ENCODE results near the gene SECISBP2L. TPM values are rescaled to one million over a fixed set of nuclear protein-coding genes. Genes with fewer than 3 reads are reported as not detected.

The SECISBP2L gene
- total RNA-seq, 1 donor from 2014 or later = 20.4 TPM

DNA sequence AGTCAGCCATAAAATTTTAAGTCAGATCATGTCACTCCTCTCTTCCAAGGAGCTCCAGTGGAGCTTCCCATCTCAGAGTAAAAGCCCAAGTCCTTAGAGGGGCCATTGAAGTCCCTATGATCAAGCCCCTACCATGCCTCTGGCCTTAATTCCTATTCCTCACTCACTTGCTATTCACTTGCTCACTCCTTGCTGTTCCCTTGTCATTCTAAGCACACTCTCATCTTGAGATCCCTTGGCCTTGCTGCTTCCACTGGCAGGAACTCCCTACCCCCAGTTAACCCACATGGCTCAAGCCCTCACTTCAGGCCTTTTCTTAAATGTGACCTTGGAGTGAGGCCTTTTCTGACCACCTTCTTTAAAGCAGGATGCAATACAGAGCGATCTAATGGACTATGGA, 12.3 kb upstream of the SECISBP2L start:
- H3K36me3 ChIP-seq (ENCODE audit: control insufficient read depth in 3 of 3, insufficient read depth in 3 of 3, low read length in 3 of 3) = no peaks in the 10 kb centered on the region
- no peak overlapping the region for H3K27ac ChIP-seq (ENCODE audit: low read depth, low read length)
- no peaks in the 10 kb centered on the region for H3K4me1 ChIP-seq (ENCODE audit: control insufficient read depth in 3 of 3, insufficient read depth in 3 of 3, low read length in 3 of 3)
- no peaks in the 10 kb centered on the region for H3K27me3 ChIP-seq (ENCODE audit: control insufficient read depth in 3 of 3, insufficient read depth in 3 of 3, low read length in 3 of 3)
- no peaks in the 10 kb centered on the region for H3K9me3 ChIP-seq (ENCODE audit: control insufficient read depth in 3 of 3, low read length in 3 of 3)
- no peak overlapping the region for H3K4me3 ChIP-seq (ENCODE audit: low read length in 3 of 3)
- H3K9ac ChIP-seq (ENCODE audit: low read depth in 1 of 3, low read length in 3 of 3) = no peak overlapping the region

DNA sequence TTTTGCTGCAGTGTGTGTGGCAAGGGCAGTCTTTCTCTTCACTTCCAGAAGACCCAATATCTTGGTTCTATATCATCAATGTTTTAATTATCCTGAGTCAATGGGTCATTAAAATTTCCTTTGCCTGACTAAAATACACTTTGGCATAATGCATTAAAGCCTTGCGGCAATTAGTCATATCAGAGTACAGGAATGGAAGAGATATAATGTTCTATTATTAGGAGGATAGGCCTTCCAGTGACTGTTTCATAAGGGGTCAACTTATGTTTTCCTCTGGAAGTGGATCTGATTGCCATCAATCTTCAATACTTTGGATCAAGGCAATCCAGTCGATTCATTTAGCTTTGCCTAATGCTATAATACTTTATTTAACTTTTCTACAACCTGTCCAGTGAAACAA, 9.4 kb upstream of the SECISBP2L start:
- no peaks in the 10 kb centered on the region for H3K9me3 ChIP-seq (ENCODE audit: control insufficient read depth in 3 of 3, low read length in 3 of 3)
- no peak overlapping the region for H3K27ac ChIP-seq (ENCODE audit: low read depth, low read length)
- H3K9ac ChIP-seq (ENCODE audit: low read depth in 1 of 3, low read length in 3 of 3) = no peak overlapping the region
- H3K4me3 ChIP-seq (ENCODE audit: low read length in 3 of 3) = no peak overlapping the region
- no peaks in the 10 kb centered on the region for H3K36me3 ChIP-seq (ENCODE audit: control insufficient read depth in 3 of 3, insufficient read depth in 3 of 3, low read length in 3 of 3)
- no peaks in the 10 kb centered on the region for H3K27me3 ChIP-seq (ENCODE audit: control insufficient read depth in 3 of 3, insufficient read depth in 3 of 3, low read length in 3 of 3)
- no peaks in the 10 kb centered on the region for H3K4me1 ChIP-seq (ENCODE audit: control insufficient read depth in 3 of 3, insufficient read depth in 3 of 3, low read length in 3 of 3)

DNA sequence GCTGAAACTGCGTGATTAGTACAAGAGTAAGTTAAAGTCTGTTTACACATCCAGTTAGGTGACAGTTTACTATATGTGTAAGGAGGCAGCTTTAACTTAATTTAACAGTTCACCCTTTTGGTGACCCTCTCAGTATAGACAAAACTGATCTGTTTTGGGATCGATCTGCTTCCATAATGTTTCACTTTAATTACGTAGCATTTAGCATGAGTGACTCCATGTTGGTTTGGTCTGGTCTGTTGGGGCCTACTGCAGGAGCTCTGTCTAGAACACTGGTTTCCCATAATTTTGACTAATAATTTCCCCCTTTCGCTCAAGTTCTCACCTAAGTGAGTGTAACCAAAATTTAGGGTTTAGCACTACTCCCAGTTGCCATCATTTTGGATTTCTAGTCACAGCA, 6.4 kb upstream of the SECISBP2L start:
- Histone ChIP-seq H3K4me1 (ENCODE audit: control insufficient read depth in 3 of 3, insufficient read depth in 3 of 3, low read length in 3 of 3) (no peaks in the 10 kb centered on the region), H3K9me3 (ENCODE audit: control insufficient read depth in 3 of 3, low read length in 3 of 3) (no peaks in the 10 kb centered on the region), H3K4me3 (ENCODE audit: low read length in 3 of 3) (no peak overlapping the region), H3K36me3 (ENCODE audit: control insufficient read depth in 3 of 3, insufficient read depth in 3 of 3, low read length in 3 of 3) (no peaks in the 10 kb centered on the region), H3K9ac (ENCODE audit: low read depth in 1 of 3, low read length in 3 of 3) (no peak overlapping the region), H3K27ac (ENCODE audit: low read depth, low read length) (no peak overlapping the region), H3K27me3 (ENCODE audit: control insufficient read depth in 3 of 3, insufficient read depth in 3 of 3, low read length in 3 of 3) (no peaks in the 10 kb centered on the region)

GRCh38 chr15:49047456-49047855, 1.2 kb upstream of the SECISBP2L start:
- no peaks in the 10 kb centered on the region for H3K9me3 ChIP-seq (ENCODE audit: control insufficient read depth in 3 of 3, low read length in 3 of 3)
- no peak overlapping the region for H3K27ac ChIP-seq (ENCODE audit: low read depth, low read length)
- no peaks in the 10 kb centered on the region for H3K27me3 ChIP-seq (ENCODE audit: control insufficient read depth in 3 of 3, insufficient read depth in 3 of 3, low read length in 3 of 3)
- H3K4me3 ChIP-seq (ENCODE audit: low read length in 3 of 3) = no peak overlapping the region
- no peak overlapping the region for H3K9ac ChIP-seq (ENCODE audit: low read depth in 1 of 3, low read length in 3 of 3)
- peaks cover 0 to under 1% (median 0%) of the 10 kb centered on the region in 3 donors for H3K36me3 ChIP-seq (ENCODE audit: control insufficient read depth in 3 of 3, insufficient read depth in 3 of 3, low read length in 3 of 3)
- peaks cover 8 to 16% (median 15%) of the 10 kb centered on the region in 3 donors for H3K4me1 ChIP-seq (ENCODE audit: control insufficient read depth in 3 of 3, insufficient read depth in 3 of 3, low read length in 3 of 3)

DNA sequence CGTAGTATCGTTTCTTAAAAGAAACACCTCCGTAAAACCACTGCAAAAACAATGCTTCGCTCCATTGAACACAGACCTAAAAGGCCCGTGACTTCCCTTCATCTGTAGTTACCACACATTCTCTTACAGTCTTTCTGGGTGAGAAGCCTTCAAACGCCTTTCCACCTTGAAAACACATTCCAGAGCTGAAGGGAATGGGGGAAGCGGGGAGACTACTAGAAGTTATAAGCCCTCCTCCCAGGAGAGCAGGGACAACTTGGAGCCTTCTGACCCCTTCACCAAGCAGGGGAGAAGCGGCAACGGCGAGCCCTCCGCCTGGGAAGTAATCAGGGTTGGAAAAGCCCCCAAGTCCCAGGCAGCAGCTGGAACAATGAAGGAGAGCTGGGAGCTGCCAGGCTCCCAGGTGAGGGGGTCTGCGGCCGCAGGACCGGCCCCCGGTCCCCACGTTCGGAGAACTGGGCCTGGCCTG, 461 bp downstream of the SECISBP2L start:
- H3K4me1 ChIP-seq (ENCODE audit: control insufficient read depth in 3 of 3, insufficient read depth in 3 of 3, low read length in 3 of 3) = peaks cover 8 to 17% (median 16%) of the 10 kb centered on the region in 3 donors
- peak overlapping the region; percentile 71 for H3K27ac ChIP-seq (ENCODE audit: low read depth, low read length)
- peak overlapping the region; percentile 89 to 94 (median 93) for H3K9ac ChIP-seq (ENCODE audit: low read depth in 1 of 3, low read length in 3 of 3)
- peaks cover 0 to 2% (median 0%) of the 10 kb centered on the region in 3 donors for H3K36me3 ChIP-seq (ENCODE audit: control insufficient read depth in 3 of 3, insufficient read depth in 3 of 3, low read length in 3 of 3)
- no peaks in the 10 kb centered on the region for H3K27me3 ChIP-seq (ENCODE audit: control insufficient read depth in 3 of 3, insufficient read depth in 3 of 3, low read length in 3 of 3)
- peak overlapping the region; percentile 86 to 91 (median 88) for H3K4me3 ChIP-seq (ENCODE audit: low read length in 3 of 3)
- H3K9me3 ChIP-seq (ENCODE audit: control insufficient read depth in 3 of 3, low read length in 3 of 3) = no peaks in the 10 kb centered on the region

- Histone ChIP-seq H3K27ac (ENCODE audit: low read depth, low read length) (no peak overlapping the region), H3K9me3 (ENCODE audit: control insufficient read depth in 3 of 3, low read length in 3 of 3) (no peaks in the 10 kb centered on the region), H3K36me3 (ENCODE audit: control insufficient read depth in 3 of 3, insufficient read depth in 3 of 3, low read length in 3 of 3) (peaks cover 0 to 2% (median 0%) of the 10 kb centered on the region in 3 donors), H3K4me3 (ENCODE audit: low read length in 3 of 3) (peak overlapping the region; percentile 86 to 91 (median 88)), H3K4me1 (ENCODE audit: control insufficient read depth in 3 of 3, insufficient read depth in 3 of 3, low read length in 3 of 3) (peaks cover 8 to 17% (median 16%) of the 10 kb centered on the region in 3 donors), H3K27me3 (ENCODE audit: control insufficient read depth in 3 of 3, insufficient read depth in 3 of 3, low read length in 3 of 3) (no peaks in the 10 kb centered on the region), H3K9ac (ENCODE audit: low read depth in 1 of 3, low read length in 3 of 3) (peak overlapping the region; percentile 89 to 94 (median 93))
Measured at GRCh38 chr15:49044766-49045606, 1.3 kb downstream of the SECISBP2L start.

- H3K27ac ChIP-seq (ENCODE audit: low read depth, low read length) = no peak overlapping the region
- no peaks in the 10 kb centered on the region for H3K9me3 ChIP-seq (ENCODE audit: control insufficient read depth in 3 of 3, low read length in 3 of 3)
- H3K36me3 ChIP-seq (ENCODE audit: control insufficient read depth in 3 of 3, insufficient read depth in 3 of 3, low read length in 3 of 3) = peaks cover 0 to 2% (median 0%) of the 10 kb centered on the region in 3 donors
- H3K27me3 ChIP-seq (ENCODE audit: control insufficient read depth in 3 of 3, insufficient read depth in 3 of 3, low read length in 3 of 3) = no peaks in the 10 kb centered on the region
- peaks cover 8 to 17% (median 16%) of the 10 kb centered on the region in 3 donors for H3K4me1 ChIP-seq (ENCODE audit: control insufficient read depth in 3 of 3, insufficient read depth in 3 of 3, low read length in 3 of 3)
- H3K4me3 ChIP-seq (ENCODE audit: low read length in 3 of 3) = peak overlapping the region in 1 of 3 donors; percentile 39
- H3K9ac ChIP-seq (ENCODE audit: low read depth in 1 of 3, low read length in 3 of 3) = peak overlapping the region in 1 of 3 donors; percentile 1
Measured at GRCh38 chr15:49044002-49044401, 2.2 kb downstream of the SECISBP2L start.

DNA sequence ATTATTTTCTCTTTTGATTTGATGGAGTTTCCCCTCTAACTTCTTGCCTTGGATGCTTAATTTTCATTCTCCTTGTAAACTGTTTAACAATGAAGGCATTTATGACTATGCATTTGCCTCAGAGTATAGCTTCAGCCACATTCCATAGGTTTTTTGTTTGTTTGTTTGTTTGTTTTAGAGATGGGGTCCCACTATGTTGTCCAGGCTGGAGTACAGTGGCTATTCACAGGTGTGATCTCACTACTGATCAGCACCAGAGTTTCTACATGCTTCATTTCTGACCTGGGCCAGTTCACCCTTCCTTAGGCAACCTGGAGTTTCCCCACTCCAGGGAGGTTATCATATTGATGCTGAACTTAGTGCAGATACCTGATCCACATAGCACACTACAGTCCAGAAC, 4.1 kb downstream of the SECISBP2L start:
- no peaks in the 10 kb centered on the region for H3K9me3 ChIP-seq (ENCODE audit: control insufficient read depth in 3 of 3, low read length in 3 of 3)
- peaks cover 8 to 23% (median 17%) of the 10 kb centered on the region in 3 donors for H3K4me1 ChIP-seq (ENCODE audit: control insufficient read depth in 3 of 3, insufficient read depth in 3 of 3, low read length in 3 of 3)
- H3K9ac ChIP-seq (ENCODE audit: low read depth in 1 of 3, low read length in 3 of 3) = no peak overlapping the region
- no peaks in the 10 kb centered on the region for H3K27me3 ChIP-seq (ENCODE audit: control insufficient read depth in 3 of 3, insufficient read depth in 3 of 3, low read length in 3 of 3)
- no peak overlapping the region for H3K4me3 ChIP-seq (ENCODE audit: low read length in 3 of 3)
- no peak overlapping the region for H3K27ac ChIP-seq (ENCODE audit: low read depth, low read length)
- peaks cover 0 to 2% (median 0%) of the 10 kb centered on the region in 3 donors for H3K36me3 ChIP-seq (ENCODE audit: control insufficient read depth in 3 of 3, insufficient read depth in 3 of 3, low read length in 3 of 3)

DNA sequence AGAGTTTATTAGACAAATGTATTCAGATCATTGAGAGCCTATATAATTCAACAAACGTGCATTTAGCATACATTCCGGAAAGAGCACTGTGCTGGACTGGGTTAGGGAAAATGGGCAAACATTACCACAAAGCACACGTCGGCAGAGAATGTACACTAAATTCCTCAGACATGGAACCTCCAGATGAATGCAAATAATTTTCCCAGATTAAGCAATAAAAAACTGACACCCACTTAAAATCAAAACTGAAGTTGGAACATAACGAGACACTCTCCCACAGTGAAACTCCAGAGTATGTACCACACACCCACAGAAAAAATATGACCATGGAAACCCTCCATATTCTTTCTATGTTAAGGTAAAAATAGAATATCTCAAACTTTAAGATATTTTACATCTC, 4.8 kb downstream of the SECISBP2L start:
- no peak overlapping the region for H3K9ac ChIP-seq (ENCODE audit: low read depth in 1 of 3, low read length in 3 of 3)
- no peak overlapping the region for H3K4me3 ChIP-seq (ENCODE audit: low read length in 3 of 3)
- no peak overlapping the region for H3K27ac ChIP-seq (ENCODE audit: low read depth, low read length)
- peaks cover 0 to 4% (median 0%) of the 10 kb centered on the region in 3 donors for H3K36me3 ChIP-seq (ENCODE audit: control insufficient read depth in 3 of 3, insufficient read depth in 3 of 3, low read length in 3 of 3)
- H3K9me3 ChIP-seq (ENCODE audit: control insufficient read depth in 3 of 3, low read length in 3 of 3) = no peaks in the 10 kb centered on the region
- H3K27me3 ChIP-seq (ENCODE audit: control insufficient read depth in 3 of 3, insufficient read depth in 3 of 3, low read length in 3 of 3) = no peaks in the 10 kb centered on the region
- H3K4me1 ChIP-seq (ENCODE audit: control insufficient read depth in 3 of 3, insufficient read depth in 3 of 3, low read length in 3 of 3) = peaks cover 12 to 23% (median 14%) of the 10 kb centered on the region in 3 donors

GRCh38 chr15:49040151-49040550, 6.1 kb downstream of the SECISBP2L start:
- Histone ChIP-seq H3K36me3 (ENCODE audit: control insufficient read depth in 3 of 3, insufficient read depth in 3 of 3, low read length in 3 of 3) (peaks cover 3 to 12% (median 3%) of the 10 kb centered on the region in 3 donors), H3K4me3 (ENCODE audit: low read length in 3 of 3) (no peak overlapping the region), H3K9ac (ENCODE audit: low read depth in 1 of 3, low read length in 3 of 3) (no peak overlapping the region), H3K4me1 (ENCODE audit: control insufficient read depth in 3 of 3, insufficient read depth in 3 of 3, low read length in 3 of 3) (peaks cover 11 to 18% (median 12%) of the 10 kb centered on the region in 3 donors), H3K27me3 (ENCODE audit: control insufficient read depth in 3 of 3, insufficient read depth in 3 of 3, low read length in 3 of 3) (no peaks in the 10 kb centered on the region), H3K9me3 (ENCODE audit: control insufficient read depth in 3 of 3, low read length in 3 of 3) (no peaks in the 10 kb centered on the region), H3K27ac (ENCODE audit: low read depth, low read length) (no peak overlapping the region)
